Measurements from ENCODE around the gene ABI2. TPM values are rescaled to one million over a fixed set of nuclear protein-coding genes. Genes with fewer than 3 reads are reported as not detected.

Gene ABI2
- total RNA-seq, 1 experiment from 2014 or later = 141 TPM

DNA sequence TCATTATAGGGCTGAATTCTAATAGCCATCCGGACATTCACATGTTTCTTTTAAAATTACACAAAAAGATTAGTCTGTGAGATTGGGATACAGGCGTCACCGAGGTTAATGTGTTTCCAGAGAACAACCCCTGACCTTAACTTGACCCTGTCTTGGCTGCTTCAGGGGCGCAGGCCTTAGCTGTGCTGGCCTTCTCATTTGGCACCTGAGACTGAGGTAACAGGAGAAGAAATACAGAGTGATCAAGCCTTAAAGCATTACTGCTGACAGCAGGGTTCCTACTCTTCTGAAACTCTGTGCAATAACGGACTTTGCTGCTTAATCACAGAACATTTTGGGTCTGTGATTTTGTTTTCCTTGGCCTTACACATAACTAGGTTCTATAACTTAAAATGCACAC lies 114.3 kb downstream of the ABI2 start:
- no peak overlapping the region for H3K4me3 Mint-ChIP-seq
- TF ChIP-seq, protein P1, sequence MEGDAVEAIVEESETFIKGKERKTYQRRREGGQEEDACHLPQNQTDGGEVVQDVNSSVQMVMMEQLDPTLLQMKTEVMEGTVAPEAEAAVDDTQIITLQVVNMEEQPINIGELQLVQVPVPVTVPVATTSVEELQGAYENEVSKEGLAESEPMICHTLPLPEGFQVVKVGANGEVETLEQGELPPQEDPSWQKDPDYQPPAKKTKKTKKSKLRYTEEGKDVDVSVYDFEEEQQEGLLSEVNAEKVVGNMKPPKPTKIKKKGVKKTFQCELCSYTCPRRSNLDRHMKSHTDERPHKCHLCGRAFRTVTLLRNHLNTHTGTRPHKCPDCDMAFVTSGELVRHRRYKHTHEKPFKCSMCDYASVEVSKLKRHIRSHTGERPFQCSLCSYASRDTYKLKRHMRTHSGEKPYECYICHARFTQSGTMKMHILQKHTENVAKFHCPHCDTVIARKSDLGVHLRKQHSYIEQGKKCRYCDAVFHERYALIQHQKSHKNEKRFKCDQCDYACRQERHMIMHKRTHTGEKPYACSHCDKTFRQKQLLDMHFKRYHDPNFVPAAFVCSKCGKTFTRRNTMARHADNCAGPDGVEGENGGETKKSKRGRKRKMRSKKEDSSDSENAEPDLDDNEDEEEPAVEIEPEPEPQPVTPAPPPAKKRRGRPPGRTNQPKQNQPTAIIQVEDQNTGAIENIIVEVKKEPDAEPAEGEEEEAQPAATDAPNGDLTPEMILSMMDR (conservative IDR thresholded peaks at IDR 0.05) = no peak
- Histone ChIP-seq H4K20me1 (ENCODE audit: control insufficient read depth, insufficient read depth, insufficient read length) (no peaks in the 10 kb centered on the region), H2BK5ac (ENCODE audit: insufficient read length, low read length) (no peak overlapping the region), H3K9ac (ENCODE audit: extremely low read depth, insufficient read length, low read length) (no peak overlapping the region), H2BK15ac (ENCODE audit: low read depth, low read length) (no peak overlapping the region), H3K79me1 (ENCODE audit: insufficient read depth, low read depth, low read length, poor library complexity, severe bottlenecking) (no peaks in the 10 kb centered on the region), H3K14ac (ENCODE audit: insufficient read depth, low read length) (no peak overlapping the region), H3T11ph (ENCODE audit: low read length) (no peak overlapping the region), H2BK120ac (ENCODE audit: low read depth, low read length, poor library complexity, severe bottlenecking) (no peak overlapping the region), H3K4me1 (ENCODE audit: insufficient read depth, low read length) (no peaks in the 10 kb centered on the region), H4K8ac (replicated peaks; ENCODE audit: insufficient read length, low read depth, low read length) (no peak overlapping the region), H3K56ac (ENCODE audit: insufficient read length, low read depth, low read length) (no peak overlapping the region), H3K27ac (ENCODE audit: insufficient read length, low read depth, low read length) (no peak overlapping the region), H2AK5ac (ENCODE audit: insufficient read length, low read length) (no peak overlapping the region), H3K18ac (ENCODE audit: insufficient read length, low read depth, low read length) (no peak overlapping the region), H2BK20ac (ENCODE audit: low read depth, low read length, poor library complexity, severe bottlenecking) (no peak overlapping the region), H3K23ac (ENCODE audit: insufficient read length, low read depth, low read length) (no peak overlapping the region), H3K23me2 (ENCODE audit: insufficient read length, low read depth, low read length, poor library complexity, severe bottlenecking) (no peaks in the 10 kb centered on the region), H3K27me3 (ENCODE audit: insufficient read depth, low read length) (no peaks in the 10 kb centered on the region), H3K4ac (ENCODE audit: low read depth, low read length) (no peak overlapping the region), H4K91ac (ENCODE audit: insufficient read length, low read depth, low read length) (no peak overlapping the region), H3K4me2 (ENCODE audit: insufficient read depth, insufficient read length, low read length) (no peak overlapping the region), H3K79me2 (ENCODE audit: insufficient read depth, low read length) (no peaks in the 10 kb centered on the region), H2AFZ (ENCODE audit: low read length) (no peak overlapping the region), H4K5ac (ENCODE audit: insufficient read length, low read depth, low read length) (no peak overlapping the region), H3K9me3 (ENCODE audit: control insufficient read depth, low read depth, low read length) (no peaks in the 10 kb centered on the region), H2BK12ac (ENCODE audit: insufficient read length, low read depth, low read length) (no peak overlapping the region)
- no CpG with 5 or more reads among the region's 5 CpGs for WGBS (ENCODE audit: extremely low coverage, insufficient read length, low lambda C conversion rate)
- no peak for DNase-seq
- H3K36me3 Mint-ChIP-seq (ENCODE audit: insufficient read depth in 1 of 3, low read depth in 3 of 3) = peaks cover 6 to 33% (median 32%) of the 10 kb centered on the region in 3 experiments; a peak in 6 of 7 replicates
- H3K27me3 Mint-ChIP-seq (ENCODE audit: low read depth) = no peaks in the 10 kb centered on the region
- no peak overlapping the region for H3K27ac Mint-ChIP-seq
- H3K9me3 Mint-ChIP-seq = no peaks in the 10 kb centered on the region
- peaks cover 9 to 19% of the 10 kb centered on the region in 2 experiments for H3K4me1 Mint-ChIP-seq
